ENCODE measurements around the gene NEK5. TPM values are rescaled to one million over a fixed set of nuclear protein-coding genes. Genes with fewer than 3 reads are reported as not detected.
"Not testable (repeated sequence)": the region's sequence is repeated elsewhere in the genome, so short reads cannot be mapped to it uniquely, and the experiment has no call there.

NEK5 gene
- total and polyA plus RNA-seq, 2 experiments from 2014 or later, result 0.73 to 1.3 TPM

- TF ChIP-seq, protein P1, sequence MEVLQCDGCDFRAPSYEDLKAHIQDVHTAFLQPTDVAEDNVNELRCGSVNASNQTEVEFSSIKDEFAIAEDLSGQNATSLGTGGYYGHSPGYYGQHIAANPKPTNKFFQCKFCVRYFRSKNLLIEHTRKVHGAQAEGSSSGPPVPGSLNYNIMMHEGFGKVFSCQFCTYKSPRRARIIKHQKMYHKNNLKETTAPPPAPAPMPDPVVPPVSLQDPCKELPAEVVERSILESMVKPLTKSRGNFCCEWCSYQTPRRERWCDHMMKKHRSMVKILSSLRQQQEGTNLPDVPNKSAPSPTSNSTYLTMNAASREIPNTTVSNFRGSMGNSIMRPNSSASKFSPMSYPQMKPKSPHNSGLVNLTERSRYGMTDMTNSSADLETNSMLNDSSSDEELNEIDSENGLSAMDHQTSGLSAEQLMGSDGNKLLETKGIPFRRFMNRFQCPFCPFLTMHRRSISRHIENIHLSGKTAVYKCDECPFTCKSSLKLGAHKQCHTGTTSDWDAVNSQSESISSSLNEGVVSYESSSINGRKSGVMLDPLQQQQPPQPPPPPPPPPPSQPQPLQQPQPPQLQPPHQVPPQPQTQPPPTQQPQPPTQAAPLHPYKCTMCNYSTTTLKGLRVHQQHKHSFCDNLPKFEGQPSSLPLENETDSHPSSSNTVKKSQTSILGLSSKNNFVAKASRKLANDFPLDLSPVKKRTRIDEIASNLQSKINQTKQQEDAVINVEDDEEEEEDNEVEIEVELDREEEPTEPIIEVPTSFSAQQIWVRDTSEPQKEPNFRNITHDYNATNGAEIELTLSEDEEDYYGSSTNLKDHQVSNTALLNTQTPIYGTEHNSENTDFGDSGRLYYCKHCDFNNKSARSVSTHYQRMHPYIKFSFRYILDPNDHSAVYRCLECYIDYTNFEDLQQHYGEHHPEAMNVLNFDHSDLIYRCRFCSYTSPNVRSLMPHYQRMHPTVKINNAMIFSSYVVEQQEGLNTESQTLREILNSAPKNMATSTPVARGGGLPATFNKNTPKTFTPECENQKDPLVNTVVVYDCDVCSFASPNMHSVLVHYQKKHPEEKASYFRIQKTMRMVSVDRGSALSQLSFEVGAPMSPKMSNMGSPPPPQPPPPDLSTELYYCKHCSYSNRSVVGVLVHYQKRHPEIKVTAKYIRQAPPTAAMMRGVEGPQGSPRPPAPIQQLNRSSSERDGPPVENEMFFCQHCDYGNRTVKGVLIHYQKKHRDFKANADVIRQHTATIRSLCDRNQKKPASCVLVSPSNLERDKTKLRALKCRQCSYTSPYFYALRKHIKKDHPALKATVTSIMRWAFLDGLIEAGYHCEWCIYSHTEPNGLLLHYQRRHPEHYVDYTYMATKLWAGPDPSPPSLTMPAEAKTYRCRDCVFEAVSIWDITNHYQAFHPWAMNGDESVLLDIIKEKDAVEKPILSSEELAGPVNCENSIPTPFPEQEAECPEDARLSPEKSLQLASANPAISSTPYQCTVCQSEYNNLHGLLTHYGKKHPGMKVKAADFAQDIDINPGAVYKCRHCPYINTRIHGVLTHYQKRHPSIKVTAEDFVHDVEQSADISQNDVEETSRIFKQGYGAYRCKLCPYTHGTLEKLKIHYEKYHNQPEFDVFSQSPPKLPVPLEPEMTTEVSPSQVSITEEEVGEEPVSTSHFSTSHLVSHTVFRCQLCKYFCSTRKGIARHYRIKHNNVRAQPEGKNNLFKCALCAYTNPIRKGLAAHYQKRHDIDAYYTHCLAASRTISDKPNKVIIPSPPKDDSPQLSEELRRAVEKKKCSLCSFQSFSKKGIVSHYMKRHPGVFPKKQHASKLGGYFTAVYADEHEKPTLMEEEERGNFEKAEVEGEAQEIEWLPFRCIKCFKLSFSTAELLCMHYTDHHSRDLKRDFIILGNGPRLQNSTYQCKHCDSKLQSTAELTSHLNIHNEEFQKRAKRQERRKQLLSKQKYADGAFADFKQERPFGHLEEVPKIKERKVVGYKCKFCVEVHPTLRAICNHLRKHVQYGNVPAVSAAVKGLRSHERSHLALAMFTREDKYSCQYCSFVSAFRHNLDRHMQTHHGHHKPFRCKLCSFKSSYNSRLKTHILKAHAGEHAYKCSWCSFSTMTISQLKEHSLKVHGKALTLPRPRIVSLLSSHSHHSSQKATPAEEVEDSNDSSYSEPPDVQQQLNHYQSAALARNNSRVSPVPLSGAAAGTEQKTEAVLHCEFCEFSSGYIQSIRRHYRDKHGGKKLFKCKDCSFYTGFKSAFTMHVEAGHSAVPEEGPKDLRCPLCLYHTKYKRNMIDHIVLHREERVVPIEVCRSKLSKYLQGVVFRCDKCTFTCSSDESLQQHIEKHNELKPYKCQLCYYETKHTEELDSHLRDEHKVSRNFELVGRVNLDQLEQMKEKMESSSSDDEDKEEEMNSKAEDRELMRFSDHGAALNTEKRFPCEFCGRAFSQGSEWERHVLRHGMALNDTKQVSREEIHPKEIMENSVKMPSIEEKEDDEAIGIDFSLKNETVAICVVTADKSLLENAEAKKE (CRISPR knock-in tag; IDR thresholded peaks at IDR 0.05), result no peak
- TF ChIP-seq EZH2 (IDR thresholded peaks at IDR 0.05; ENCODE audit: low read depth, unreplicated experiment) (no peak), STAT1 (IDR thresholded peaks at IDR 0.05; ENCODE audit: unreplicated experiment) (no peak), JUNB (IDR thresholded peaks at IDR 0.05; ENCODE audit: unreplicated experiment) (no peak), POLR2AphosphoS5 (IDR thresholded peaks at IDR 0.05; ENCODE audit: low read depth) (no peak)
These were observed 48.4 kb upstream of the NEK5 start (continued) for GRCh38 chr13:52177276-52177675.

DNA sequence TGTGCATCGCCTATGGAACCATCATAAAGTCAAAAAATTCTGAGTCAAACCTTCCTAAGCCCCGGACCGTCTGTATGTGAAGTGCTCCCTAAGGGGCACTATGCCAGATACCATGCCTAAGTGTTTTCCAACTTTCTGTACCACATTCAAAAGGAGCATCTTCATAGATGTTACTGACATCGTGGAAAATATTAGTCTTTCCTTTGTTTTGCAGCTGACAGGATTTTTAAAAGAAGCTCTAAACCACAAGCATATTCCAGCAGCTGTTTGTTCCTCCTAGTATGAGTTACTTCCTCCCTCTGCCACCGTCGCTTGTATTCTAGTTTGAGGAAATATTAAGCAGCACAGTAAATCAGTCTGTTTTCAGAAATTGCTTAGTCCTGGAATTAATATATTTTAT is 45.1 kb upstream of the NEK5 start:
- not testable (repeated sequence) for H3K9me3 Mint-ChIP-seq; H2AFZ ChIP-seq; H3K4me3 ChIP-seq; H3K27me3 Mint-ChIP-seq (ENCODE audit: insufficient read depth, low read depth, poor library complexity); H3K27ac Mint-ChIP-seq; H4K20me1 ChIP-seq (replicated peaks; ENCODE audit: insufficient read depth); DNase-seq (ENCODE audit: low spot score); H3K4me3 Mint-ChIP-seq; H3K79me2 ChIP-seq (replicated peaks; ENCODE audit: insufficient read depth); H3K9me2 ChIP-seq (ENCODE audit: insufficient read depth); ATAC-seq; H3K4me2 ChIP-seq; H3K27me3 ChIP-seq (ENCODE audit: insufficient read depth); H3F3A ChIP-seq (replicated peaks; ENCODE audit: low read depth); H3K4me1 Mint-ChIP-seq; H3K4me1 ChIP-seq (ENCODE audit: insufficient read depth); H3K27ac ChIP-seq (ENCODE audit: low read depth)
- H3K36me3 ChIP-seq (ENCODE audit: insufficient read depth), result peaks cover 22% of the 10 kb centered on the region
- H3K36me3 Mint-ChIP-seq (ENCODE audit: low read depth), result peaks cover 21% of the 10 kb centered on the region; the same call in 2 of the 3 replicates

GRCh38 chr13:52173373-52173772 is 44.5 kb upstream of the NEK5 start:
- Mint-ChIP-seq H3K9me3 (no peaks in the 10 kb centered on the region), H3K4me1 (no peaks in the 10 kb centered on the region), H3K36me3 (ENCODE audit: low read depth) (peaks cover 20% of the 10 kb centered on the region; the same call in 2 of the 3 replicates), H3K27ac (no peak overlapping the region), H3K27me3 (ENCODE audit: insufficient read depth, low read depth, poor library complexity) (no peaks in the 10 kb centered on the region), H3K4me3 (no peak overlapping the region)
- Histone ChIP-seq H3K4me2 (no peak overlapping the region), H3K4me1 (ENCODE audit: insufficient read depth) (no peaks in the 10 kb centered on the region), H3K36me3 (ENCODE audit: insufficient read depth) (peaks cover 23% of the 10 kb centered on the region), H3K27ac (ENCODE audit: low read depth) (no peak overlapping the region), H2AFZ (no peak overlapping the region), H3K4me3 (no peak overlapping the region), H3K27me3 (ENCODE audit: insufficient read depth) (no peaks in the 10 kb centered on the region), H3F3A (replicated peaks; ENCODE audit: low read depth) (no peaks in the 10 kb centered on the region), H3K79me2 (replicated peaks; ENCODE audit: insufficient read depth) (no peaks in the 10 kb centered on the region), H3K9me2 (ENCODE audit: insufficient read depth) (no peaks in the 10 kb centered on the region), H4K20me1 (replicated peaks; ENCODE audit: insufficient read depth) (no peaks in the 10 kb centered on the region)
- ATAC-seq (no peak), DNase-seq (ENCODE audit: low spot score) (no peak)
- TF ChIP-seq ZNF114 (CRISPR knock-in tag; IDR thresholded peaks at IDR 0.05) (no peak), REST (IDR thresholded peaks at IDR 0.05; ENCODE audit: unreplicated experiment) (no peak), CREB1 (CRISPR knock-in tag; IDR thresholded peaks at IDR 0.05; ENCODE audit: low read depth) (no peak)
- TF ChIP-seq, protein P2, sequence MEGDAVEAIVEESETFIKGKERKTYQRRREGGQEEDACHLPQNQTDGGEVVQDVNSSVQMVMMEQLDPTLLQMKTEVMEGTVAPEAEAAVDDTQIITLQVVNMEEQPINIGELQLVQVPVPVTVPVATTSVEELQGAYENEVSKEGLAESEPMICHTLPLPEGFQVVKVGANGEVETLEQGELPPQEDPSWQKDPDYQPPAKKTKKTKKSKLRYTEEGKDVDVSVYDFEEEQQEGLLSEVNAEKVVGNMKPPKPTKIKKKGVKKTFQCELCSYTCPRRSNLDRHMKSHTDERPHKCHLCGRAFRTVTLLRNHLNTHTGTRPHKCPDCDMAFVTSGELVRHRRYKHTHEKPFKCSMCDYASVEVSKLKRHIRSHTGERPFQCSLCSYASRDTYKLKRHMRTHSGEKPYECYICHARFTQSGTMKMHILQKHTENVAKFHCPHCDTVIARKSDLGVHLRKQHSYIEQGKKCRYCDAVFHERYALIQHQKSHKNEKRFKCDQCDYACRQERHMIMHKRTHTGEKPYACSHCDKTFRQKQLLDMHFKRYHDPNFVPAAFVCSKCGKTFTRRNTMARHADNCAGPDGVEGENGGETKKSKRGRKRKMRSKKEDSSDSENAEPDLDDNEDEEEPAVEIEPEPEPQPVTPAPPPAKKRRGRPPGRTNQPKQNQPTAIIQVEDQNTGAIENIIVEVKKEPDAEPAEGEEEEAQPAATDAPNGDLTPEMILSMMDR (conservative IDR thresholded peaks at IDR 0.05; ENCODE audit: low read depth in 2 of 2), result no peak

Measured in GM23338 (cell line).